K562 (cell line): ENCODE measurements around the gene CHAF1A. TPM values are rescaled to one million over a fixed set of nuclear protein-coding genes. Genes with fewer than 3 reads are reported as not detected.

ENCODE experiments used
- ARID2 ChIP-seq: fragments of 450-650 bp; IDR thresholded peaks from 2 replicates; pipeline ENCODE4 v1.6.1; 2017; ENCODE audit warnings: antibody characterized with exemption, mild to moderate bottlenecking
- CEBPZ ChIP-seq: fragments of 150-350 bp; IDR thresholded peaks from 2 replicates; pipeline ENCODE4 v1.6.1; 2014; ENCODE audit warnings: low read depth, mild to moderate bottlenecking, low read length, borderline replicate concordance
- GATA2 ChIP-seq: sonication (generic); formaldehyde crosslinking; IDR thresholded peaks from 2 replicates; pipeline ENCODE4 v1.4.0; 2020; ENCODE audit warnings: mild to moderate bottlenecking, missing genetic modification reagents
- POU5F1 ChIP-seq: fragments of 150-350 bp; IDR thresholded peaks from 2 replicates; pipeline ENCODE4 v1.6.1; 2014; ENCODE audit warnings: borderline replicate concordance, low read length, low read depth, mild to moderate bottlenecking; ENCODE audit not compliant: partially characterized antibody
- PREB ChIP-seq: sonication (generic); formaldehyde crosslinking; IDR thresholded peaks from 2 replicates; pipeline ENCODE4 v1.8.1; 2023; ENCODE audit warnings: mild to moderate bottlenecking, missing genetic modification reagents
- SMARCE1 ChIP-seq: fragments of 450-650 bp; IDR thresholded peaks from 2 replicates; pipeline ENCODE4 v1.7.1; 2016; ENCODE audit warnings: mild to moderate bottlenecking
- THRA ChIP-seq: fragments of 450-650 bp; IDR thresholded peaks from 2 replicates; pipeline ENCODE4 v1.6.1; 2017; ENCODE audit warnings: mild to moderate bottlenecking, moderate library complexity
- YY1 ChIP-seq, 3 experiments: IDR thresholded peaks; 2 replicates each; pipeline ENCODE4 v1.6.1; 2011; ENCODE audit warnings: low read length in 2 of 3, mild to moderate bottlenecking in 2 of 3, moderate library complexity in 2 of 3, borderline replicate concordance in 1 of 3, control low read depth in 1 of 3, low read depth in 1 of 3; ENCODE audit not compliant: insufficient read depth in 3 of 3, insufficient replicate concordance in 2 of 3, control insufficient read depth in 1 of 3, insufficient read length in 1 of 3; ENCODE audit errors: extremely low read depth in 1 of 3
- ZNF445 ChIP-seq: fragments of 250-450 bp; sonication (Bioruptor Pico); IDR thresholded peaks from 2 replicates; pipeline ENCODE4 v1.4.0; 2020; ENCODE audit warnings: low read depth, mild to moderate bottlenecking, moderate library complexity
- polyA plus RNA-seq, 8 experiments: library from polyadenylated mRNA; depleted of rRNA in 4 of 8; stranded (reverse) in 5 of 8; unstranded in 3 of 8; fragments of >200 nt; fragmentation: Nextera tagmentation in 2 of 8; fragmentation: Illumina TruSeq in 1 of 8; extraction: Ambion mirVana in 2 of 8; extraction: Trizol in 1 of 8; gene quantifications; 2 replicates each; pipeline versions ENCODE4 v1.2.1 to v1.2.3, GENCODE V29; 2011 to 2014; ENCODE audit warnings: inconsistent platforms in 1 of 8, missing spikeins in 1 of 8
- total RNA-seq, 7 experiments: library from RNA; depleted of rRNA in 6 of 7; stranded (reverse); fragments of >200 nt in 6 of 7; fragmentation: Illumina TruSeq in 2 of 7; extraction: Trizol in 2 of 7; gene quantifications; 2 replicates each; pipeline versions ENCODE4 v1.2.1 to v1.2.3, GENCODE V29; 2011 to 2021; ENCODE audit warnings: low replicate concordance in 1 of 7
- TF ChIP-seq, protein P1 (sequence below), 2 experiments: fragments of 450-650 bp; formaldehyde crosslinking in 1 of 2; IDR thresholded peaks; 2 replicates each; pipeline versions ENCODE4 v1.4.0 to v1.6.1; 2014 to 2020; ENCODE audit warnings: mild to moderate bottlenecking in 2 of 2, borderline replicate concordance in 1 of 2, low read depth in 1 of 2

Gene CHAF1A
- total and polyA plus RNA-seq, 9 of the 15 experiments (the other 6 are each of a cell fraction or from before 2014, with no cell fraction given): 1.6 to 86.9 (median 45.2) TPM

DNA sequence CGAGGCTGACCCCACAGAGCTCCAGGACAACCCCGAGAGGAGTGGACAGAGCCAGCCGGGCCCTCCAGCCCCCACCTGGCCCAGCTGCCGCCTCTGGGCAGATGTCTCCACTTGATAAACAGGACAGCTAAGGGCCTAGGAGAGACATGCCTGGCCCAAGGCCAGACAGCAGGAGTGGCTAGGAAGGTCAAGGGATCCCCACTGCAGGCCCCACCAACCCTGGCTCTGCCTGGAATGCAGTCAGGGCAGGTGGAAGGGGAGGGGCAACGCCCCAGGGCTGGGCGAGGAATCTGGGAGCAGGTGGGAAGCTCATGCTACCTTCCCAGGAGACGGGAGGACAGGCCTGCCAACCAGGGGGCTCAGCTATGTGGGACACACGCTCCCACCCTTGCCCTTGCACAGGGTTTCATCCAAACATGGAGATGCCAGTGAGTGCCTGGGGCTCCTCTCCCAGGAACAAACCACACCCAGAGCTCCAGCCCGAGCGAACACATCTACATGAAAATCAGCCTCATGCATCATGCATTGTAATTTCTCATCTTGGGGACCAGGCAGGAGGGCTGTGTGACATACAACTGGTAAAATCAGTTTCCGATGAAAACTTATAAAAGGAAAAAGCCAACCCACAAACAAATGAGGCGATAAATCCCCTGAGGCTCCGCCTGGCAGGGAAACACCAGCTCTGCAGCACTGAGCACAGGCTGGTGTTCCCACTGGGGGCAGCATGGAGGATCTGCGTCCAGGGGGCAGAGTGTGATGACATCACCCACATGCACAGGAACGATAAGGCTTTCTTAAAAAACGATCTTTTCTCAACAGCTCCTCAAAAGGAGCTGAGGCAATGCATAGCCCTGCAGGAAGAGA lies 27.0 kb upstream of the CHAF1A start (continued):
- TF ChIP-seq ZNF445: no peak
- TF ChIP-seq SMARCE1: peak; percentile 89
- TF ChIP-seq YY1 (IDR thresholded peaks at IDR 0.05; ENCODE audit: borderline replicate concordance in 1 of 3, control insufficient read depth in 1 of 3, extremely low read depth in 1 of 3, insufficient read depth in 3 of 3, insufficient read length in 1 of 3, insufficient replicate concordance in 2 of 3, low read depth in 1 of 3, low read length in 2 of 3): peak in 2 of 3 experiments; percentile 6 to 47
- TF ChIP-seq CEBPZ: no peak
- TF ChIP-seq GATA2 (CRISPR knock-in tag): peak; percentile 87
- no peak for TF ChIP-seq POU5F1
- 0 out of 2 replicates have a peak, but pooled peaks have one; percentile 62 for TF ChIP-seq PREB (CRISPR knock-in tag)
- TF ChIP-seq THRA: no peak
- TF ChIP-seq, protein P1, sequence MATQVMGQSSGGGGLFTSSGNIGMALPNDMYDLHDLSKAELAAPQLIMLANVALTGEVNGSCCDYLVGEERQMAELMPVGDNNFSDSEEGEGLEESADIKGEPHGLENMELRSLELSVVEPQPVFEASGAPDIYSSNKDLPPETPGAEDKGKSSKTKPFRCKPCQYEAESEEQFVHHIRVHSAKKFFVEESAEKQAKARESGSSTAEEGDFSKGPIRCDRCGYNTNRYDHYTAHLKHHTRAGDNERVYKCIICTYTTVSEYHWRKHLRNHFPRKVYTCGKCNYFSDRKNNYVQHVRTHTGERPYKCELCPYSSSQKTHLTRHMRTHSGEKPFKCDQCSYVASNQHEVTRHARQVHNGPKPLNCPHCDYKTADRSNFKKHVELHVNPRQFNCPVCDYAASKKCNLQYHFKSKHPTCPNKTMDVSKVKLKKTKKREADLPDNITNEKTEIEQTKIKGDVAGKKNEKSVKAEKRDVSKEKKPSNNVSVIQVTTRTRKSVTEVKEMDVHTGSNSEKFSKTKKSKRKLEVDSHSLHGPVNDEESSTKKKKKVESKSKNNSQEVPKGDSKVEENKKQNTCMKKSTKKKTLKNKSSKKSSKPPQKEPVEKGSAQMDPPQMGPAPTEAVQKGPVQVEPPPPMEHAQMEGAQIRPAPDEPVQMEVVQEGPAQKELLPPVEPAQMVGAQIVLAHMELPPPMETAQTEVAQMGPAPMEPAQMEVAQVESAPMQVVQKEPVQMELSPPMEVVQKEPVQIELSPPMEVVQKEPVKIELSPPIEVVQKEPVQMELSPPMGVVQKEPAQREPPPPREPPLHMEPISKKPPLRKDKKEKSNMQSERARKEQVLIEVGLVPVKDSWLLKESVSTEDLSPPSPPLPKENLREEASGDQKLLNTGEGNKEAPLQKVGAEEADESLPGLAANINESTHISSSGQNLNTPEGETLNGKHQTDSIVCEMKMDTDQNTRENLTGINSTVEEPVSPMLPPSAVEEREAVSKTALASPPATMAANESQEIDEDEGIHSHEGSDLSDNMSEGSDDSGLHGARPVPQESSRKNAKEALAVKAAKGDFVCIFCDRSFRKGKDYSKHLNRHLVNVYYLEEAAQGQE (IDR thresholded peaks at IDR 0.05; ENCODE audit: borderline replicate concordance): peak; percentile 38; the same call in 1 of the 2 replicates
- TF ChIP-seq, protein P1 (CRISPR knock-in tag; IDR thresholded peaks at IDR 0.05; ENCODE audit: low read depth): no peak
- TF ChIP-seq ARID2: no peak
